ENCODE results near the gene ADAP1. TPM values are rescaled to one million over a fixed set of nuclear protein-coding genes. Genes with fewer than 3 reads are reported as not detected.

The ADAP1 gene
- total RNA-seq, 2 experiments from 2014 or later: 2.4 to 7.0 TPM

DNA sequence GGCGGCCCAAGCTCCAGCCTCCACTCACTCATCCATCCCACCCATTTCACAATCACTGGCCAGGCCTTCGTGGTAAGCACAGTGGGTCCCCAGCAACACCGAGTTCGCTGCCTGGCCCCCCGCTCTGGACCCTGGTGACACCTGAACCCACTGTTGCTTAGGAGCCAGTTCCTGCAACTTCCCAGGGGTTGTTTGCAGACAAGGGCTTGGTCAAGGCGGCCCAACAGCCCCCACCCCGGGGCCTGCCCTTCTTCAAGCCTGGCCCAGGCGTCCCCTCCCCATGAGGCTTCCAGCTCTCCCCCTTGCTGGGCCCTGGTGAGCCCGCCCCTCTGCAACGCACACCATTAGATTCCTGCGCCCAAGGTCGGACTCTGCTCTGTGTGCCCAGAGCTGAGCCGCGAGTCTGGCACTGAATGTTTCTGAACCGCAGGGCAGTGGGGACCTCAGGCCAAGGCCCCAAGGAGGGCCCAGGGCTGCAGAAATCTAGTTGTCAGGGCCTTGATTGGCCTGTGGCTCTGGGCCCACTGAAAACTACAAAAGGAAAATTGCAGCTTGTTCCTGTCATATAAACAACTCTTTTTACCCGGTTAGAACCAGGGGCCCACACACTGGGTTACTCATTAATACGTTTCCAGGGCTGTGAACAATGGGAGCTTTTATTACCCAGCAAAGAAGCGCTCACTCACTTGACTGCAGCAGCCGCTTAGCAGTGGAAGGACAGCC lies 23.0 kb upstream of the ADAP1 start:
- Histone ChIP-seq H4K20me1 (ENCODE audit: insufficient read depth, low read length) (peaks cover 9% of the 10 kb centered on the region), H3K9me3 (ENCODE audit: low read length) (no peaks in the 10 kb centered on the region), H3K27ac (ENCODE audit: low read depth, low read length, poor library complexity, severe bottlenecking) (peak overlapping the region; percentile 93), H3K4me1 (ENCODE audit: insufficient read depth, low read length, poor library complexity, severe bottlenecking) (peaks cover 85% of the 10 kb centered on the region), H3K4me2 (ENCODE audit: low read length) (peak overlapping the region; percentile 53), H3K4me3 (ENCODE audit: low read depth, low read length, poor library complexity, severe bottlenecking) (peak overlapping the region; percentile 6), H3K36me3 (ENCODE audit: insufficient read depth, low read length) (peaks cover 10% of the 10 kb centered on the region), H2AFZ (ENCODE audit: low read length) (peak overlapping the region; percentile 38), H3K79me2 (ENCODE audit: insufficient read depth, low read depth, low read length) (peaks cover 28% of the 10 kb centered on the region), H3K9me2 (ENCODE audit: insufficient read depth, low read length) (no peaks in the 10 kb centered on the region)
- intact Hi-C loops (cut with micrococcal nuclease; ENCODE audit: unreplicated experiment): no loop called here
- TF ChIP-seq, protein P1, sequence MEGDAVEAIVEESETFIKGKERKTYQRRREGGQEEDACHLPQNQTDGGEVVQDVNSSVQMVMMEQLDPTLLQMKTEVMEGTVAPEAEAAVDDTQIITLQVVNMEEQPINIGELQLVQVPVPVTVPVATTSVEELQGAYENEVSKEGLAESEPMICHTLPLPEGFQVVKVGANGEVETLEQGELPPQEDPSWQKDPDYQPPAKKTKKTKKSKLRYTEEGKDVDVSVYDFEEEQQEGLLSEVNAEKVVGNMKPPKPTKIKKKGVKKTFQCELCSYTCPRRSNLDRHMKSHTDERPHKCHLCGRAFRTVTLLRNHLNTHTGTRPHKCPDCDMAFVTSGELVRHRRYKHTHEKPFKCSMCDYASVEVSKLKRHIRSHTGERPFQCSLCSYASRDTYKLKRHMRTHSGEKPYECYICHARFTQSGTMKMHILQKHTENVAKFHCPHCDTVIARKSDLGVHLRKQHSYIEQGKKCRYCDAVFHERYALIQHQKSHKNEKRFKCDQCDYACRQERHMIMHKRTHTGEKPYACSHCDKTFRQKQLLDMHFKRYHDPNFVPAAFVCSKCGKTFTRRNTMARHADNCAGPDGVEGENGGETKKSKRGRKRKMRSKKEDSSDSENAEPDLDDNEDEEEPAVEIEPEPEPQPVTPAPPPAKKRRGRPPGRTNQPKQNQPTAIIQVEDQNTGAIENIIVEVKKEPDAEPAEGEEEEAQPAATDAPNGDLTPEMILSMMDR (conservative IDR thresholded peaks at IDR 0.05; ENCODE audit: low read length): no peak
- no peak for TF ChIP-seq EZH2phosphoT487 (IDR thresholded peaks at IDR 0.05; ENCODE audit: borderline replicate concordance, low read depth, low read length)
- BruUV-seq (replicated peaks): no TSS peak
- CTCF ChIA-PET (ENCODE audit: unreplicated experiment): no interaction called here
- POLR2A ChIA-PET: no interaction called here
- no peak for DNase-seq (ENCODE audit: low spot score)

DNA sequence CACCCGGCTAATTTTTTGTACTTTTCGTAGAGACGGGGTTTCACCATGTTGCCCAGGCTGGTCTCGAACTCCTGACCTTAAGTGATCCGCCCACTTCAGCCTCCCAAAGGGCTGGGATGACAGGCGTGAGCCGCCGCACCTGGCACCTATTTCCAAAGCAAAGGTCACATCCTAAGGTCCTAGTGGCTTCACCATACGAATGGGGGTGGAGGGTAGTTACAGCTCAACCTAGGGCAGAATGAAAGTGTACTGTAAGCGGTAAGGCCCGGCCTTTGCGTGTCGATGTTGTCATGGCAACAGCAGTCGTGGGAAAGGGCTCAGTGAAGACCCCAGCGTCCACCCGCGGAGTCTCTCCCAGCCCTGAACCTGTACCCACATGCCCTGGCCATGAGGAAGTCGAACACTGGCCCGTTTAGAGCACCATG lies 22.4 kb upstream of the ADAP1 start:
- intact Hi-C loops (cut with micrococcal nuclease; ENCODE audit: unreplicated experiment): no loop called here
- H2AFZ ChIP-seq (ENCODE audit: low read length): no peak overlapping the region
- H3K9me3 ChIP-seq (ENCODE audit: low read length): no peaks in the 10 kb centered on the region
- peaks cover 9% of the 10 kb centered on the region for H4K20me1 ChIP-seq (ENCODE audit: insufficient read depth, low read length)
- H3K4me2 ChIP-seq (ENCODE audit: low read length): peak overlapping the region; percentile 53; the same call in 1 of the 2 replicates
- H3K4me1 ChIP-seq (ENCODE audit: insufficient read depth, low read length, poor library complexity, severe bottlenecking): peaks cover 83% of the 10 kb centered on the region
- peak overlapping the region; percentile 93 for H3K27ac ChIP-seq (ENCODE audit: low read depth, low read length, poor library complexity, severe bottlenecking)
- ChIA-PET POLR2A (no interaction called here), CTCF (ENCODE audit: unreplicated experiment) (no interaction called here)
- peaks cover 34% of the 10 kb centered on the region for H3K79me2 ChIP-seq (ENCODE audit: insufficient read depth, low read depth, low read length)
- no peak overlapping the region for H3K4me3 ChIP-seq (ENCODE audit: low read depth, low read length, poor library complexity, severe bottlenecking)
- BruUV-seq (replicated peaks): no TSS peak
- no peak for TF ChIP-seq EZH2phosphoT487 (IDR thresholded peaks at IDR 0.05; ENCODE audit: borderline replicate concordance, low read depth, low read length)
- TF ChIP-seq, protein P1 (conservative IDR thresholded peaks at IDR 0.05; ENCODE audit: low read length): no peak
- no peak for DNase-seq (ENCODE audit: low spot score)
- H3K36me3 ChIP-seq (ENCODE audit: insufficient read depth, low read length): peaks cover 16% of the 10 kb centered on the region
- no peaks in the 10 kb centered on the region for H3K9me2 ChIP-seq (ENCODE audit: insufficient read depth, low read length)

All from OCI-LY7 (cell line).